Keratinocyte (primary cell): Measurements from ENCODE around the gene FGF1. TPM values are rescaled to one million over a fixed set of nuclear protein-coding genes. Genes with fewer than 3 reads are reported as not detected.

ENCODE experiments used
- DNase-seq: peaks from one replicate; pipeline ENCODE4 v3.0.0-alpha.2; 2011; ENCODE audit warnings: low read depth, missing footprints, low spot score
- FAIRE-seq: peaks from 2 replicates; lab custom pipeline; 2011; peaks lifted over from hg19 to GRCh38; lab: Jason Lieb, UNC
- H2AFZ ChIP-seq: 2 replicates; pipeline ENCODE4 v1.6.0; 2012; ENCODE audit warnings: low read length, control low read depth, inconsistent platforms; ENCODE audit not compliant: control insufficient read depth
- H3K27ac ChIP-seq: 2 replicates; pipeline ENCODE4 v1.5.1; 2011; ENCODE audit warnings: low read length; ENCODE audit not compliant: control insufficient read depth, insufficient read depth
- H3K27me3 ChIP-seq: 3 replicates; pipeline ENCODE4 v1.6.0; 2011; ENCODE audit warnings: low read length; ENCODE audit not compliant: control insufficient read depth, insufficient read depth; ENCODE audit errors: extremely low read depth
- H3K36me3 ChIP-seq, 2 experiments: 2 replicates in 1 of 2; 3 replicates in 1 of 2; pipeline ENCODE4 v1.5.1; 2011; ENCODE audit warnings: low read length in 2 of 2, mild to moderate bottlenecking in 1 of 2; ENCODE audit not compliant: control insufficient read depth in 2 of 2, insufficient read depth in 2 of 2; ENCODE audit errors: extremely low read depth in 1 of 2
- H3K4me1 ChIP-seq: 3 replicates; pipeline ENCODE4 v1.5.1; 2011; ENCODE audit warnings: low read length; ENCODE audit not compliant: control insufficient read depth, insufficient read depth; ENCODE audit errors: extremely low read depth
- H3K4me2 ChIP-seq: 3 replicates; pipeline ENCODE4 v1.6.0; 2011; ENCODE audit warnings: low read depth, low read length; ENCODE audit not compliant: control insufficient read depth, insufficient read depth; ENCODE audit errors: extremely low read depth
- H3K4me3 ChIP-seq, 3 experiments: fragments of 200-600 bp in 1 of 3; sonication (generic) in 1 of 3; 2 replicates in 2 of 3; 3 replicates in 1 of 3; pipeline ENCODE4 v1.5.1; 2011 to 2016; ENCODE audit warnings: low read length in 3 of 3, mild to moderate bottlenecking in 3 of 3, control low read depth in 2 of 3, inconsistent platforms in 1 of 3, low read depth in 1 of 3, mixed read lengths in 1 of 3, mixed run types in 1 of 3, moderate library complexity in 1 of 3; ENCODE audit not compliant: control insufficient read depth in 2 of 3, insufficient read depth in 2 of 3; ENCODE audit errors: extremely low read depth in 1 of 3
- H3K79me2 ChIP-seq: 2 replicates; pipeline ENCODE4 v1.6.0; 2012; ENCODE audit warnings: low read length; ENCODE audit not compliant: control insufficient read depth, insufficient read depth
- H3K9ac ChIP-seq: 3 replicates; pipeline ENCODE4 v1.6.0; 2011; ENCODE audit warnings: low read length; ENCODE audit not compliant: control insufficient read depth, insufficient read depth; ENCODE audit errors: extremely low read depth
- H3K9me1 ChIP-seq: 3 replicates; pipeline ENCODE4 v1.6.0; 2011; ENCODE audit warnings: low read length; ENCODE audit not compliant: control insufficient read depth, insufficient read depth; ENCODE audit errors: extremely low read depth
- H3K9me3 ChIP-seq: 2 replicates; pipeline ENCODE4 v1.5.1; 2012; ENCODE audit warnings: low read depth, low read length; ENCODE audit not compliant: control insufficient read depth
- H4K20me1 ChIP-seq: 3 replicates; pipeline ENCODE4 v1.6.0; 2011; ENCODE audit warnings: low read length; ENCODE audit not compliant: control insufficient read depth, insufficient read depth; ENCODE audit errors: extremely low read depth
- CTCF ChIP-seq, 3 experiments: IDR thresholded peaks in 1 of 3; conservative IDR thresholded peaks in 1 of 3; optimal IDR thresholded peaks in 1 of 3; 2 replicates in 2 of 3; 3 replicates in 1 of 3; pipeline versions ENCODE3 to v1.5.1; 2011; ENCODE audit warnings: low read length in 3 of 3, mild to moderate bottlenecking in 3 of 3, moderate library complexity in 2 of 3, control low read depth in 1 of 3, inconsistent platforms in 1 of 3; ENCODE audit not compliant: insufficient read depth in 2 of 3; ENCODE audit errors: extremely low read depth in 1 of 3
- EZH2 ChIP-seq: IDR thresholded peaks from one replicate; pipeline ENCODE4 v1.6.1; 2012; ENCODE audit warnings: inconsistent platforms, mild to moderate bottlenecking, low read length, moderate library complexity
- dilution Hi-C: fragments of 300-500 bp; cut with MboI; formaldehyde crosslinking; loops from one replicate; pipeline ENCODE4 v1.7.0; 2020; ENCODE audit warnings: low sequenced_read_pairs; ENCODE audit not compliant: extremely low pct_ligation_motif_present
- polyA plus RNA-seq, 5 experiments: library from polyadenylated mRNA; depleted of rRNA in 3 of 5; stranded (reverse) in 3 of 5; stranded (forward) in 1 of 5; unstranded in 1 of 5; fragments of >200 nt; gene quantifications; 1 replicate in 1 of 5; 2 replicates in 3 of 5; 3 replicates in 1 of 5; pipeline versions ENCODE4 v1.2.1 to v1.2.3, GENCODE V29; 2011 to 2012; ENCODE audit warnings: missing spikeins in 2 of 5, low read depth in 1 of 5, low replicate concordance in 1 of 5

The FGF1 gene
- polyA plus RNA-seq, 1 donor (not counting 4 experiments of a cell fraction or from before 2014, with no cell fraction given) = 2.4 TPM

DNA sequence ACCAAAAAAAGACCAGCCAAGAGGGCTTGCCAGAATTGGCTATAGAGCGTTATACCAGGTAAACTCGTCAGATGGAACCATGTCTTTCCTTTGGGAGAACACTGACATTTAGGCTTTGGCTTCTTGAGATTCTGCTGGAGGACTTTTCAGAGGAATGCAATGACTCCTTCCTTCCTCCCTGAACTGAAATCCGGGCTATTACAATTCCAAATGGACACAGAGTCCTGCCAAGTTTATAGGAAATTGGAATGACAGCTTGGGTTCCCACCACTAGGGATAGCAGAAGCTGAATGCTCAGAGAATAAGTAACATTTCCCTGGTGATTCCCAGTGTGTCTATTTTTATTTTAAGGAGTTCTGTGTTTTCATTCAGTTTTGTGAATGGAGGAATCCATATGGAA is 143.0 kb downstream of the FGF1 start:
- no peaks in the 10 kb centered on the region for H3K9me1 ChIP-seq
- H4K20me1 ChIP-seq = no peaks in the 10 kb centered on the region
- TF ChIP-seq CTCF (optimal IDR thresholded peaks at IDR 0.05 in 1 of 3, IDR thresholded peaks at IDR 0.05 in 1 of 3, conservative IDR thresholded peaks at IDR 0.05 in 1 of 3; ENCODE audit: extremely low read depth in 1 of 3, insufficient read depth in 2 of 3, low read length in 3 of 3) (no peak), EZH2 (no peak)
- peaks cover 20% of the 10 kb centered on the region for H3K4me1 ChIP-seq
- no peak overlapping the region for H3K27ac ChIP-seq
- H3K27me3 ChIP-seq = no peaks in the 10 kb centered on the region
- FAIRE-seq (no peak), DNase-seq (no peak)
- dilution Hi-C loops = no loop called here
- no peak overlapping the region for H3K4me3 ChIP-seq
- H3K79me2 ChIP-seq = no peaks in the 10 kb centered on the region
- H3K4me2 ChIP-seq = no peak overlapping the region
- no peaks in the 10 kb centered on the region for H3K36me3 ChIP-seq
- H3K9me3 ChIP-seq = no peaks in the 10 kb centered on the region
- H2AFZ ChIP-seq = no peak overlapping the region
- no peak overlapping the region for H3K9ac ChIP-seq

Other genes with a start within 250 kb of the FGF1 start
- 3.4 to 4.4 TPM (median 3.9 TPM) in 3 replicates for gene ARHGAP26, start 84.3 kb upstream of the FGF1 start, polyA plus RNA-seq